HL-60 (cell line): Measurements from ENCODE around the gene FAM83C.

ENCODE experiments used
- DNase-seq, 2 experiments: peaks; one replicate each; pipeline ENCODE4 v3.0.0-alpha.2; 2010 to 2020; ENCODE audit warnings: low read depth in 1 of 2, low spot score in 1 of 2
- H3K27ac ChIP-seq: fragments of 250-450 bp; sonication (Bioruptor Pico); replicated peaks from 2 replicates; pipeline ENCODE4 v1.5.1; 2020; ENCODE audit warnings: mild to moderate bottlenecking, moderate library complexity
- H3K27me3 ChIP-seq: fragments of 250-450 bp; sonication (Bioruptor Pico); 2 replicates; pipeline ENCODE4 v1.5.1; 2021; ENCODE audit warnings: mild to moderate bottlenecking, moderate library complexity; ENCODE audit not compliant: insufficient read depth, poor library complexity, severe bottlenecking
- H3K4me3 ChIP-seq: replicated peaks from 2 replicates; pipeline ENCODE4 v1.5.1; 2011; ENCODE audit warnings: mild to moderate bottlenecking, control low read depth, low read length; ENCODE audit not compliant: insufficient read depth
- GABPA ChIP-seq: IDR thresholded peaks from 2 replicates; pipeline ENCODE4 v1.6.1; 2012; ENCODE audit warnings: low read depth
- POLR2AphosphoS5 ChIP-seq: IDR thresholded peaks from 2 replicates; pipeline ENCODE4 v1.6.1; 2012; ENCODE audit warnings: low read depth
- SPI1 ChIP-seq: IDR thresholded peaks from 2 replicates; pipeline ENCODE4 v1.6.1; 2012; ENCODE audit warnings: low read depth, mild to moderate bottlenecking, borderline replicate concordance
- TF ChIP-seq, protein P1 (sequence below): IDR thresholded peaks from one replicate; pipeline ENCODE4 v1.5.1; 2011; ENCODE audit warnings: low read length, control low read depth, inconsistent platforms; ENCODE audit not compliant: insufficient read depth
- TF ChIP-seq, protein P2 (sequence below): IDR thresholded peaks from 2 replicates; pipeline ENCODE4 v1.6.1; 2012; ENCODE audit warnings: low read depth; ENCODE audit not compliant: insufficient replicate concordance

Gene FAM83C

DNA sequence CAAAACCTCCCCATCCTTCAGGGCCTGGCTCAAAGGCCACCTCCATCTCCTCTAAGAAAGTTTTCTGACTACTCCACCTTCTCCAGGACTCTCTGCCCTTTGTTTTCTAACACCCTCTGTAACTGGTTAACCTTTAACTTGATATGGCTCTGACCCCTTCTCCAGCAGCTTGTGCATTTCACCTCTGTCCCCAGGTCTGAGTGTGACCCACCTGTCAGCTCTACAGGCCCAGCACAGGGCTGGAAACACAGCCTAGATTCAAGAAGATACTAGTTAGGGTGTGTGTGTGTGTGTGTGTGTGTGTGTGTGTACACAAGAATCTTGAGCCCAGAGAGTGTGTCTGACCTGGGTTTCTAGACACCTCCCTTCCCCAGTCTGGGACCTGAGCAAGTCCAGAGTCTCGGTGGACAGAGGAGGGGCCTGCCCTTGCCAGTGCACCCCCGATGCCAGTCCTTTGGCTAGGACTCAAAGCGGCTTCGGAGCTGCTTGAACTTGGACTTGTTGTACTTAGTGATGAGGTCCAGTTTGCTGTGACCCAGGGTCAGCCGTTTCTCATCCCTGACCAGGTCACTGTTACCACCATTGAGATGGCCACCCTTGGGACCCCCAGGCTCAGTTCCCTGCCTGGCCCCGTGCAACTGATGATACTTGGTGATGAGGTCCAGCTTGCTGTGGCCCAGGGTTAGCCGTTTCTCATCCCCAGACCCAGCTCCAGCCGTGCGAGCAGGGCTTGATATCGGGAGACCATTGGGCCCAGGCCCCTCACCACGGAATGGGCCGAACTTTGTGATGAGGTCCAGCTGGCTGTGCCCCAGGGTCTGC is 5.9 kb downstream of the FAM83C start:
- DNase-seq = no peak

DNA sequence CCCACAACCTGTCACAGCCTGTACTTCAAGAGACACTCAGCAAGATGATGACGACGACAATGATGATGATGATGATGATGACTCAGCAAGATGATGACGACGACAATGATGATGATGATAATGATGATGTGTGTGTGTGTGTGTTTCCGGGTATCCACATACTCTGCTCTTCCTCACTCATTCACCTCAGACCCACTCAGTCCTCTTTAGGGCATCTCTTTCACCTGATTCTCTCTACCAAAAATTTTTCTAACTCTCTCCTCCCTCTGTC is 6.5 kb downstream of the FAM83C start:
- H3K4me3 ChIP-seq = no peak overlapping the region
- TF ChIP-seq SPI1 (no peak), GABPA (no peak), POLR2AphosphoS5 (no peak)
- TF ChIP-seq, protein P1, sequence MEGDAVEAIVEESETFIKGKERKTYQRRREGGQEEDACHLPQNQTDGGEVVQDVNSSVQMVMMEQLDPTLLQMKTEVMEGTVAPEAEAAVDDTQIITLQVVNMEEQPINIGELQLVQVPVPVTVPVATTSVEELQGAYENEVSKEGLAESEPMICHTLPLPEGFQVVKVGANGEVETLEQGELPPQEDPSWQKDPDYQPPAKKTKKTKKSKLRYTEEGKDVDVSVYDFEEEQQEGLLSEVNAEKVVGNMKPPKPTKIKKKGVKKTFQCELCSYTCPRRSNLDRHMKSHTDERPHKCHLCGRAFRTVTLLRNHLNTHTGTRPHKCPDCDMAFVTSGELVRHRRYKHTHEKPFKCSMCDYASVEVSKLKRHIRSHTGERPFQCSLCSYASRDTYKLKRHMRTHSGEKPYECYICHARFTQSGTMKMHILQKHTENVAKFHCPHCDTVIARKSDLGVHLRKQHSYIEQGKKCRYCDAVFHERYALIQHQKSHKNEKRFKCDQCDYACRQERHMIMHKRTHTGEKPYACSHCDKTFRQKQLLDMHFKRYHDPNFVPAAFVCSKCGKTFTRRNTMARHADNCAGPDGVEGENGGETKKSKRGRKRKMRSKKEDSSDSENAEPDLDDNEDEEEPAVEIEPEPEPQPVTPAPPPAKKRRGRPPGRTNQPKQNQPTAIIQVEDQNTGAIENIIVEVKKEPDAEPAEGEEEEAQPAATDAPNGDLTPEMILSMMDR = no peak
- TF ChIP-seq, protein P2, sequence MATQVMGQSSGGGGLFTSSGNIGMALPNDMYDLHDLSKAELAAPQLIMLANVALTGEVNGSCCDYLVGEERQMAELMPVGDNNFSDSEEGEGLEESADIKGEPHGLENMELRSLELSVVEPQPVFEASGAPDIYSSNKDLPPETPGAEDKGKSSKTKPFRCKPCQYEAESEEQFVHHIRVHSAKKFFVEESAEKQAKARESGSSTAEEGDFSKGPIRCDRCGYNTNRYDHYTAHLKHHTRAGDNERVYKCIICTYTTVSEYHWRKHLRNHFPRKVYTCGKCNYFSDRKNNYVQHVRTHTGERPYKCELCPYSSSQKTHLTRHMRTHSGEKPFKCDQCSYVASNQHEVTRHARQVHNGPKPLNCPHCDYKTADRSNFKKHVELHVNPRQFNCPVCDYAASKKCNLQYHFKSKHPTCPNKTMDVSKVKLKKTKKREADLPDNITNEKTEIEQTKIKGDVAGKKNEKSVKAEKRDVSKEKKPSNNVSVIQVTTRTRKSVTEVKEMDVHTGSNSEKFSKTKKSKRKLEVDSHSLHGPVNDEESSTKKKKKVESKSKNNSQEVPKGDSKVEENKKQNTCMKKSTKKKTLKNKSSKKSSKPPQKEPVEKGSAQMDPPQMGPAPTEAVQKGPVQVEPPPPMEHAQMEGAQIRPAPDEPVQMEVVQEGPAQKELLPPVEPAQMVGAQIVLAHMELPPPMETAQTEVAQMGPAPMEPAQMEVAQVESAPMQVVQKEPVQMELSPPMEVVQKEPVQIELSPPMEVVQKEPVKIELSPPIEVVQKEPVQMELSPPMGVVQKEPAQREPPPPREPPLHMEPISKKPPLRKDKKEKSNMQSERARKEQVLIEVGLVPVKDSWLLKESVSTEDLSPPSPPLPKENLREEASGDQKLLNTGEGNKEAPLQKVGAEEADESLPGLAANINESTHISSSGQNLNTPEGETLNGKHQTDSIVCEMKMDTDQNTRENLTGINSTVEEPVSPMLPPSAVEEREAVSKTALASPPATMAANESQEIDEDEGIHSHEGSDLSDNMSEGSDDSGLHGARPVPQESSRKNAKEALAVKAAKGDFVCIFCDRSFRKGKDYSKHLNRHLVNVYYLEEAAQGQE = no peak
- no peak for DNase-seq
- no peaks in the 10 kb centered on the region for H3K27me3 ChIP-seq
- no peak overlapping the region for H3K27ac ChIP-seq

More for the DNA sequence above, 5.9 kb downstream of the FAM83C start:
- no peak for TF ChIP-seq GABPA
- TF ChIP-seq, protein P1 = no peak
- TF ChIP-seq SPI1 = no peak
- TF ChIP-seq, protein P2 = no peak
- no peak for TF ChIP-seq POLR2AphosphoS5
- Histone ChIP-seq H3K4me3 (no peak overlapping the region), H3K27me3 (no peaks in the 10 kb centered on the region), H3K27ac (no peak overlapping the region)

- DNase-seq = no peak
- H3K27me3 ChIP-seq = no peaks in the 10 kb centered on the region
- peak overlapping the region; percentile 94 for H3K4me3 ChIP-seq
- TF ChIP-seq, protein P2 = no peak
- no peak for TF ChIP-seq GABPA
- TF ChIP-seq, protein P1 = no peak
- TF ChIP-seq SPI1 = no peak
- no peak for TF ChIP-seq POLR2AphosphoS5
- peak overlapping the region; percentile 82 for H3K27ac ChIP-seq
Measured at GRCh38 chr20:35284992-35285805, 7.0 kb downstream of the FAM83C start.
